ENCODE measurements around the gene AFMID. TPM values are rescaled to one million over a fixed set of nuclear protein-coding genes. Genes with fewer than 3 reads are reported as not detected.

Gene AFMID
- total and polyA plus RNA-seq, 2 of the 13 experiments (the other 11 are each of a cell fraction or from before 2014, with no cell fraction given) = 249 to 270 TPM

GRCh38 chr17:78140169-78141051 lies 46.8 kb upstream of the AFMID start (continued):
- no peak for TF ChIP-seq ZXDC (CRISPR knock-in tag; IDR thresholded peaks at IDR 0.05)
- peak; percentile 53 for TF ChIP-seq ASH2L (IDR thresholded peaks at IDR 0.05; ENCODE audit: insufficient read length, low read depth, low read length)
- no peak for TF ChIP-seq ZBTB42 (CRISPR knock-in tag; IDR thresholded peaks at IDR 0.05)
- TF ChIP-seq GATAD1 (CRISPR knock-in tag; IDR thresholded peaks at IDR 0.05) = 0 out of 2 replicates have a peak, but pooled peaks have one; percentile 6
- TF ChIP-seq FOXJ3 (CRISPR knock-in tag; IDR thresholded peaks at IDR 0.05; ENCODE audit: borderline replicate concordance) = no peak
- no peak for TF ChIP-seq ZNF850 (CRISPR knock-in tag; conservative IDR thresholded peaks at IDR 0.05)
- TF ChIP-seq ZNF777 (CRISPR knock-in tag; IDR thresholded peaks at IDR 0.05) = no peak
- TF ChIP-seq DNMT1 (CRISPR knock-in tag; IDR thresholded peaks at IDR 0.05) = no peak; the same call in 1 of the 2 replicates
- TF ChIP-seq, protein P1, sequence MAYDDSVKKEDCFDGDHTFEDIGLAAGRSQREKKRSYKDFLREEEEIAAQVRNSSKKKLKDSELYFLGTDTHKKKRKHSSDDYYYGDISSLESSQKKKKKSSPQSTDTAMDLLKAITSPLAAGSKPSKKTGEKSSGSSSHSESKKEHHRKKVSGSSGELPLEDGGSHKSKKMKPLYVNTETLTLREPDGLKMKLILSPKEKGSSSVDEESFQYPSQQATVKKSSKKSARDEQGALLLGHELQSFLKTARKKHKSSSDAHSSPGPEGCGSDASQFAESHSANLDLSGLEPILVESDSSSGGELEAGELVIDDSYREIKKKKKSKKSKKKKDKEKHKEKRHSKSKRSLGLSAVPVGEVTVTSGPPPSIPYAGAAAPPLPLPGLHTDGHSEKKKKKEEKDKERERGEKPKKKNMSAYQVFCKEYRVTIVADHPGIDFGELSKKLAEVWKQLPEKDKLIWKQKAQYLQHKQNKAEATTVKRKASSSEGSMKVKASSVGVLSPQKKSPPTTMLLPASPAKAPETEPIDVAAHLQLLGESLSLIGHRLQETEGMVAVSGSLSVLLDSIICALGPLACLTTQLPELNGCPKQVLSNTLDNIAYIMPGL (CRISPR knock-in tag; IDR thresholded peaks at IDR 0.05; ENCODE audit: borderline replicate concordance in 1 of 2, low read depth in 1 of 2) = peak in 1 of 2 experiments; percentile 21; a peak in 1 of 4 replicates
- no peak for TF ChIP-seq ZNF12 (CRISPR knock-in tag; IDR thresholded peaks at IDR 0.05)
- TF ChIP-seq ZBTB7A (CRISPR knock-in tag; IDR thresholded peaks at IDR 0.05) = no peak
- peak; percentile 83; the same call in 1 of the 2 replicates for TF ChIP-seq ZNF501 (CRISPR knock-in tag; IDR thresholded peaks at IDR 0.05)
- TF ChIP-seq ZNF841 (CRISPR knock-in tag; IDR thresholded peaks at IDR 0.05; ENCODE audit: borderline replicate concordance) = no peak
- TF ChIP-seq ZBTB25 (CRISPR knock-in tag; IDR thresholded peaks at IDR 0.05) = no peak
- TF ChIP-seq MEF2D (CRISPR knock-in tag; IDR thresholded peaks at IDR 0.05) = no peak; the same call in none of the 2 replicates
- TF ChIP-seq GTF2F1 (IDR thresholded peaks at IDR 0.05; ENCODE audit: low read length) = no peak
- TF ChIP-seq MBD4 (IDR thresholded peaks at IDR 0.05; ENCODE audit: borderline replicate concordance, low read length) = no peak
- no peak for TF ChIP-seq FOXP1 (IDR thresholded peaks at IDR 0.05)
- 0 out of 2 replicates have a peak, but pooled peaks have one; percentile 14 for TF ChIP-seq FOXP1 (CRISPR knock-in tag; IDR thresholded peaks at IDR 0.05)
- TF ChIP-seq ZSCAN25 (CRISPR knock-in tag; IDR thresholded peaks at IDR 0.05) = no peak
- TF ChIP-seq ZFX (CRISPR knock-in tag; IDR thresholded peaks at IDR 0.05; ENCODE audit: low read depth) = peak; percentile 18; the same call in 1 of the 2 replicates
- TF ChIP-seq DMAP1 (CRISPR knock-in tag; IDR thresholded peaks at IDR 0.05) = 0 out of 2 replicates have a peak, but pooled peaks have one; percentile 32
- no peak for TF ChIP-seq ZNF737 (CRISPR knock-in tag; IDR thresholded peaks at IDR 0.05; ENCODE audit: borderline replicate concordance)
- TF ChIP-seq RAD51 (IDR thresholded peaks at IDR 0.05; ENCODE audit: borderline replicate concordance) = no peak

Data from HepG2 (cell line).